ENCODE data around the gene PTPRM. TPM values are rescaled to one million over a fixed set of nuclear protein-coding genes. Genes with fewer than 3 reads are reported as not detected.

PTPRM gene
- total RNA-seq, 1 donor from 2014 or later: 257 TPM

- Histone ChIP-seq H3K9me3 (no peaks in the 10 kb centered on the region), H3K27ac (no peak overlapping the region), H3K27me3 (no peaks in the 10 kb centered on the region), H3K4me3 (no peak overlapping the region), H3K36me3 (no peaks in the 10 kb centered on the region), H3K4me1 (no peaks in the 10 kb centered on the region)
- intact Hi-C loops (cut with DNase I): no loop called here
- no peak for DNase-seq (ENCODE audit: low spot score in 2 of 2)
- no peak for TF ChIP-seq CTCF (IDR thresholded peaks at IDR 0.05)
Measured at GRCh38 chr18:8238507-8238906, 671.4 kb downstream of the PTPRM start.

- DNase-seq (ENCODE audit: low spot score in 2 of 2): no peak
- no peak for TF ChIP-seq CTCF (IDR thresholded peaks at IDR 0.05)
- Histone ChIP-seq H3K27ac (no peak overlapping the region), H3K9me3 (no peaks in the 10 kb centered on the region), H3K4me3 (no peak overlapping the region), H3K27me3 (no peaks in the 10 kb centered on the region), H3K36me3 (peaks cover 0 to 9% of the 10 kb centered on the region in 2 donors), H3K4me1 (no peaks in the 10 kb centered on the region)
- intact Hi-C loops (cut with DNase I): no loop called here
Measured at GRCh38 chr18:8241731-8242130, 674.6 kb downstream of the PTPRM start.

DNA sequence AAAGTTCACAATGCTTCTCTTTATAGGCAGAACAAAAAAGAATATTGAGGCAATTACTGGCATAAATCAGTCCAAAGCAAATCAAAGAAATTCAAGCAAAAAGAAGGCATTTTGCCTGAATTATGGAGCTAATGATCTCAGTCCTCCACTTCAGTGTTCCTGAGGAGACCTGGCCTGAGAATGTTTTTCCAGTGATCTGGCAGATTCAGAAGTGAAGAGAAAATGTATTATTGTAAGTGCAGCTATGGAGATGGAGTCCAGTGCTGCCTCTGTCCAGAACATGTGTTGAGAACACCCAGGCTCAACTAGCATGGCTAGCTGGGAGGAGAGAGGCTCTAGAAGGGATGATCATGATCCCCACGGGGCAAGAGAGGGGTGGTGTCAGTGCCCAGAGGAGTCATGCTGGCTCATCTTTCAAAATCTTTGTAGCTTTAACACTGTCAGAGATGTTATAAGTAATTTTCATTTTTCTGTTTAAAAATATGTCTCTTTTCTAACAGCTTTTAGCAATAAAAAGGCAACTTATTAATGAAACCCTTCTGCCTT is 675.1 kb downstream of the PTPRM start:
- no peaks in the 10 kb centered on the region for H3K4me1 ChIP-seq
- H3K27ac ChIP-seq: no peak overlapping the region
- intact Hi-C loops (cut with DNase I): no loop called here
- peaks cover 0 to 9% of the 10 kb centered on the region in 2 donors for H3K36me3 ChIP-seq
- H3K27me3 ChIP-seq: no peaks in the 10 kb centered on the region
- no peak overlapping the region for H3K4me3 ChIP-seq
- H3K9me3 ChIP-seq: no peaks in the 10 kb centered on the region
- DNase-seq (ENCODE audit: low spot score in 2 of 2): no peak
- no peak for TF ChIP-seq CTCF (IDR thresholded peaks at IDR 0.05)

GRCh38 chr18:8247700-8248099 is 680.6 kb downstream of the PTPRM start:
- peaks cover 0 to 11% of the 10 kb centered on the region in 2 donors for H3K36me3 ChIP-seq
- intact Hi-C loops (cut with DNase I): no loop called here
- H3K27ac ChIP-seq: no peak overlapping the region
- H3K9me3 ChIP-seq: no peaks in the 10 kb centered on the region
- no peak overlapping the region for H3K4me3 ChIP-seq
- no peaks in the 10 kb centered on the region for H3K4me1 ChIP-seq
- DNase-seq (ENCODE audit: low spot score in 2 of 2): no peak
- TF ChIP-seq CTCF (IDR thresholded peaks at IDR 0.05): no peak
- H3K27me3 ChIP-seq: no peaks in the 10 kb centered on the region

DNA sequence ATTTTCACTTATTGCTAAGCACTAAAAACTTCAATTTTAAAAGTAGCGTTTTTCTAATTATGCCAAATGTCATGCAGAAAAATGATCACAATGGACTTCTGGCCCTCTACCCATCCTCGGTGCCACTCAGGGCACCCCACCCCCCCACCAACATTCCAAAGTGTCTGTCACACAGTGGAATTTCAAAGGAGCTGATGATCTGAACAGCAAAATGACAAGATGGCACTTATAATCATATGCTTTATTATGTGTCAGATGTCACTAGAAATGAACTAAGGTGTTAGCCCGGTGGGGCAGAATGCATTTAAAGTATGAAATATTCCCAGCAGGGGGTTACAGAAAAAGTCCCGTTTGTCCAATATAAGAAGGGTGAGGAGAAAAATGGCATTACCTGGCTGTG is 681.5 kb downstream of the PTPRM start:
- DNase-seq (ENCODE audit: low spot score in 2 of 2): no peak
- Histone ChIP-seq H3K4me1 (no peaks in the 10 kb centered on the region), H3K27me3 (no peaks in the 10 kb centered on the region), H3K9me3 (no peaks in the 10 kb centered on the region), H3K36me3 (peaks cover 0 to 18% of the 10 kb centered on the region in 2 donors), H3K4me3 (no peak overlapping the region), H3K27ac (no peak overlapping the region)
- no peak for TF ChIP-seq CTCF (IDR thresholded peaks at IDR 0.05)
- intact Hi-C loops (cut with DNase I): no loop called here

GRCh38 chr18:8249811-8250210 is 682.7 kb downstream of the PTPRM start:
- no peak for TF ChIP-seq CTCF (IDR thresholded peaks at IDR 0.05)
- H3K27ac ChIP-seq: no peak overlapping the region
- H3K4me1 ChIP-seq: no peaks in the 10 kb centered on the region
- peaks cover 0 to 15% of the 10 kb centered on the region in 2 donors for H3K36me3 ChIP-seq
- no peaks in the 10 kb centered on the region for H3K27me3 ChIP-seq
- intact Hi-C loops (cut with DNase I): no loop called here
- no peak overlapping the region for H3K4me3 ChIP-seq
- H3K9me3 ChIP-seq: no peaks in the 10 kb centered on the region
- DNase-seq (ENCODE audit: low spot score in 2 of 2): no peak

All from ascending aorta (tissue), 2 donors.